Inferior parietal cortex (tissue), 1 donor: Measurements from ENCODE around the gene ITIH5.
"Not testable (repeated sequence)": the region's sequence is repeated elsewhere in the genome, so short reads cannot be mapped to it uniquely, and the experiment has no call there.

Experiments
- DNase-seq: peaks from one replicate; pipeline ENCODE4 v3.0.0-alpha.2; 2016; ENCODE audit errors: extremely low spot score

ITIH5 gene

GRCh38 chr10:7666253-7667023 lies at the start of gene ITIH5:
ITIH5 (minus strand) TSS chr10:7666966; CDS start chr10:7666892, 74 bp downstream.
- DNase-seq = no peak

- DNase-seq = no peak
Measured at GRCh38 chr10:7715515-7715914, 48.7 kb upstream of the ITIH5 start.

- not testable (repeated sequence) for DNase-seq
Measured at GRCh38 chr10:7711075-7711474, 44.3 kb upstream of the ITIH5 start.

- DNase-seq = no peak
Measured at GRCh38 chr10:7710446-7710845, 43.7 kb upstream of the ITIH5 start.

GRCh38 chr10:7708832-7709231 lies 42.1 kb upstream of the ITIH5 start:
- no peak for DNase-seq

GRCh38 chr10:7707858-7708622 lies 41.3 kb upstream of the ITIH5 start:
- DNase-seq = no peak

GRCh38 chr10:7707102-7707501 lies 40.3 kb upstream of the ITIH5 start:
- no peak for DNase-seq

GRCh38 chr10:7706534-7707073 lies 39.8 kb upstream of the ITIH5 start:
- DNase-seq = no peak

- DNase-seq = no peak
Measured at GRCh38 chr10:7705341-7705740, 38.6 kb upstream of the ITIH5 start.

- no peak for DNase-seq
Measured at GRCh38 chr10:7704071-7705016, 37.6 kb upstream of the ITIH5 start.

- DNase-seq = no peak
Measured at GRCh38 chr10:7703140-7703539, 36.4 kb upstream of the ITIH5 start, which contains the start of gene ITIH2. ITIH2 (plus strand) TSS chr10:7703316; CDS start chr10:7703435, 119 bp downstream.

- DNase-seq = no peak
Measured at GRCh38 chr10:7702288-7702812, 35.6 kb upstream of the ITIH5 start.

GRCh38 chr10:7701158-7701742 lies 34.5 kb upstream of the ITIH5 start:
- DNase-seq = no peak

- DNase-seq = no peak
Measured at GRCh38 chr10:7700577-7701125, 33.9 kb upstream of the ITIH5 start.

GRCh38 chr10:7697426-7697825 lies 30.7 kb upstream of the ITIH5 start:
- DNase-seq = no peak

GRCh38 chr10:7696545-7696944 lies 29.8 kb upstream of the ITIH5 start:
- DNase-seq = no peak

- DNase-seq = not testable (repeated sequence)
Measured at GRCh38 chr10:7693194-7693593, 26.4 kb upstream of the ITIH5 start.

- DNase-seq = not testable (repeated sequence)
Measured at GRCh38 chr10:7692368-7692767, 25.6 kb upstream of the ITIH5 start.

- not testable (repeated sequence) for DNase-seq
Measured at GRCh38 chr10:7690885-7691597, 24.3 kb upstream of the ITIH5 start.

GRCh38 chr10:7689591-7689990 lies 22.8 kb upstream of the ITIH5 start:
- DNase-seq = no peak
